Hematopoietic multipotent progenitor cell (in vitro differentiated cells): ENCODE results near the gene KIFBP. TPM values are rescaled to one million over a fixed set of nuclear protein-coding genes. Genes with fewer than 3 reads are reported as not detected.
"Not testable (repeated sequence)": the region's sequence is repeated elsewhere in the genome, so short reads cannot be mapped to it uniquely, and the experiment has no call there.

Experiments
- DNase-seq, 3 donors: peaks; one replicate each; pipeline ENCODE4 v3.0.0-alpha.2; 2011 to 2015; ENCODE audit warnings: low read depth in 2 of 3, low spot score in 2 of 3
- total RNA-seq: library from RNA; depleted of rRNA; stranded (reverse); fragments of >200 nt; gene quantifications from one replicate; pipeline ENCODE4 v1.2.3, GENCODE V29; 2012

The KIFBP gene, protein sequence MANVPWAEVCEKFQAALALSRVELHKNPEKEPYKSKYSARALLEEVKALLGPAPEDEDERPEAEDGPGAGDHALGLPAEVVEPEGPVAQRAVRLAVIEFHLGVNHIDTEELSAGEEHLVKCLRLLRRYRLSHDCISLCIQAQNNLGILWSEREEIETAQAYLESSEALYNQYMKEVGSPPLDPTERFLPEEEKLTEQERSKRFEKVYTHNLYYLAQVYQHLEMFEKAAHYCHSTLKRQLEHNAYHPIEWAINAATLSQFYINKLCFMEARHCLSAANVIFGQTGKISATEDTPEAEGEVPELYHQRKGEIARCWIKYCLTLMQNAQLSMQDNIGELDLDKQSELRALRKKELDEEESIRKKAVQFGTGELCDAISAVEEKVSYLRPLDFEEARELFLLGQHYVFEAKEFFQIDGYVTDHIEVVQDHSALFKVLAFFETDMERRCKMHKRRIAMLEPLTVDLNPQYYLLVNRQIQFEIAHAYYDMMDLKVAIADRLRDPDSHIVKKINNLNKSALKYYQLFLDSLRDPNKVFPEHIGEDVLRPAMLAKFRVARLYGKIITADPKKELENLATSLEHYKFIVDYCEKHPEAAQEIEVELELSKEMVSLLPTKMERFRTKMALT
- total RNA-seq: 5.9 TPM

DNA sequence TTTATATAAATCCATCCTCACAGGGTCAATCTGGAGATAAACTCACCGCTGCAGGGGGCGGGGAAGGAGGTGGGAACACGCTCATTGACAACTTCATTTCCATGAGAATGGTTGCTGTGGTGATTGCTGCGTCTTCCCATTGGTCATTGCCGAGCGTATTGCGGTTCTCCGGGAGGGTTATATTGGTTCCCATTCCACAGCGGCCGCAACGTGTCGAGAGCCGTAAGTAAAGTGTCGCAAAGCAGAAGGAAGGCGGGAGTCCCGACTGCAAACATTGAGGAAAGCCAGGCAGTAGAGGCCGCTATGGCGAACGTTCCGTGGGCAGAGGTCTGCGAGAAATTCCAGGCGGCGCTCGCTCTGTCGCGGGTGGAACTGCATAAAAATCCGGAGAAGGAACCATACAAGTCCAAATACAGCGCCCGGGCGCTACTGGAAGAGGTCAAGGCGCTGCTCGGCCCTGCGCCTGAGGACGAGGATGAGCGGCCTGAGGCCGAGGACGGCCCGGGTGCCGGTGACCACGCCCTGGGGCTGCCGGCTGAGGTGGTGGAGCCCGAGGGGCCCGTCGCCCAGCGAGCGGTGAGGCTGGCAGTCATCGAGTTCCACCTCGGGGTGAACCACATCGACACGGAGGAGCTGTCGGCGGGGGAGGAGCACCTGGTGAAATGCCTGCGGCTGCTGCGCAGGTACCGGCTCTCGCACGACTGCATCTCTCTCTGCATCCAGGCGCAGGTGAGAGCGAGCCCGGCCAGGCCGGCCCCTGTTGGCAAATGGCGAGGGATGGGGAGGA lies at the start of gene KIFBP:
Gene KIFBP, plus strand, starts transcription at position 274 of the 787 bp plus-strand sequence. Its CDS starts 30 bp downstream, at position 304.
- DNase-seq: peak; percentile 71 to 96 (median 95)

DNA sequence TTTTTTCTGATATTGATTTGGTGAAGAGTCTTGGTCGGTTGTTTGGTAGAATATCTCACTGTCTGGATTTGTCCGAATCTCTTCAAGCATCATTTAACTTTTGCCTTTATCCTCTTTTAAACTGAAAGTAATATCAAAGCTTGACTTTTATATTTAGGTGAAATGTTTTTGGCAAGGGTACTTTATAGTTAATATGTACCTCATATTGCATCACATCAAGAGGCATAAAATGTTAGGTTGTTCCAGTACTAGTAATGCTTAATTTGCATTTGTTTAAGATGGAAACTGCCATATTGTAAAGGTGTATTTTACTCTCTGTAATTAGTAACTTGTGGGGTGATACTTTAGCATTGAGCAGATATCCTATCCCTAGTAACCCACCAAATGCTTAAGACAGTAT lies 49.7 kb upstream of the KIFBP start:
- no peak for DNase-seq

DNA sequence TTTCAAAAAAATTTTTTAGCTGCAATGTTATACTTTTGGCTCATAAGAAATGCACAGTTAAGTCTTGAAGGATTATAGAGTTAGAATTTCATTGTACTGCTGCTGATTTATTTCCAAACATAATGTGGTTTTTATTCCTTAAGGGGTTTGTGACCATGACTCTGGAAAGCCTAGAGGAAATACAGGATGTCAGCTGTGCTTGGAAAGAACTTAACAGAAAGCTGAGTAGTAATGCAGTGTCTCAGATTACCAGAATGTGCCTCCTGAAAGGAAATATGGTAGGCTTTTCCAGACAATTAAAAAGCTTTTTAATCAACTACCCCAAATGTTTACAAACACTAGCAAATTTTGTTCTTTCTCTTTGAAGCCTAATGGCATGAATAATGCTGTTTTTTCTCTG lies 47.7 kb upstream of the KIFBP start:
- not testable (repeated sequence) for DNase-seq

DNA sequence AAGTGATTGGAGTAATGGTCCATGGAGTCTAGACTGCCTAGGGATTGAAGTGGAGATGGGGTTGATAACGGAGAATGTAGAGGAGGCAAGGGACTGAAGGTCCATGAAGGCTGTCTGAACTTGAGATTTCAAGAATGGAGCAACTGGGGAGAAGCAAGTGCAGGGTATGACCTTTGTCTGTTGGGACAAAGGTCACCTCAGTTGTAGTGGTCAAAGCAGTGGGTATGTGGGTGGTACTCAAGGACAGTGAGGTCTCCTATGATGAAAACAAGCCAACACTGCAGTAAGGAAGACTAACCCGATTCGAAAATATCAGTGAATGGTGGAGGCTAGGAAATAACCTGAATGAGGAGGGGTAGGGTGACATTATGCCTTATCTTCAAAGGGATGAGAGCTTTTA lies 38.0 kb upstream of the KIFBP start:
- no peak for DNase-seq

DNA sequence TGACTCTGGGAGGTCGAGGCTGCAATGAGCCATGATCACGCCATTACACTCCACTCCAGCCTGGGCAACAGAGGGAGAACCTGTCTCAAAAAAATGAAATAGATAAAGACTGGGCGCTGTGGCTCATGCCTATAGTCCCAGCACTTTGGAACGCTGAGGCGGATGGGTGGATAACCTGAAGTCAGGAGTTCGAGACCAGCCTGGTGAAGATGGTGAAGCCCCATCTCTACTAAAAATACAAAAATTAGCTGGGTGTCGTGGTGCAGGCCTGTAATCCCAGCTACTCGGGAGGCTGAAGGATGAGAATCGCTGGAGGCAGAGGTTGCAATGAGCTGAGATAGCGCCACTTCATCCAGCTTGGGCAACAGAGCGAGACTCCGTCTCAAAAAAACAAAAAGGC lies 33.7 kb upstream of the KIFBP start:
- DNase-seq: no peak

DNA sequence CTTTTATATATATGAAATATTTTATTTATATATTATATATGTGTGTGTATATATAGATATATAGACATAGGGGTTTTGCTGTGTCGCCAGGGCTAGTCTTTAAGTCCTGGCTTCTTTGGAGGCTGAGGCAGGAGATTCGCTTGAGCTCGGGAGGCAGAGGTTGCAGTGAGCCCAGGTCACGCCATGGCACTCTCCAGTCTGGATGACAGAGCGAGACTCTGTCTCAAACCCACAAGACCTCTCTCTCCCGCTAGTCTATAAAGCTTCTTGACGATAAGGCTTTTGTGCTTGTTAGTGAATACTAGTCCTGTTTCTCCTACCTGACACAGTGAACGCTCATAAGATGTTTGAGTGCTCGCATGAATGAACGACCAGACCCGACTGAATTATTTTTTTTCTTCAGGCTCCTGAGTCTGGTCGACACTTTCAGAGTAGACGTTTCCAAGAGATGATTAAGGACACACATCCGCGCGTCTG lies 33.2 kb upstream of the KIFBP start:
- no peak for DNase-seq

DNA sequence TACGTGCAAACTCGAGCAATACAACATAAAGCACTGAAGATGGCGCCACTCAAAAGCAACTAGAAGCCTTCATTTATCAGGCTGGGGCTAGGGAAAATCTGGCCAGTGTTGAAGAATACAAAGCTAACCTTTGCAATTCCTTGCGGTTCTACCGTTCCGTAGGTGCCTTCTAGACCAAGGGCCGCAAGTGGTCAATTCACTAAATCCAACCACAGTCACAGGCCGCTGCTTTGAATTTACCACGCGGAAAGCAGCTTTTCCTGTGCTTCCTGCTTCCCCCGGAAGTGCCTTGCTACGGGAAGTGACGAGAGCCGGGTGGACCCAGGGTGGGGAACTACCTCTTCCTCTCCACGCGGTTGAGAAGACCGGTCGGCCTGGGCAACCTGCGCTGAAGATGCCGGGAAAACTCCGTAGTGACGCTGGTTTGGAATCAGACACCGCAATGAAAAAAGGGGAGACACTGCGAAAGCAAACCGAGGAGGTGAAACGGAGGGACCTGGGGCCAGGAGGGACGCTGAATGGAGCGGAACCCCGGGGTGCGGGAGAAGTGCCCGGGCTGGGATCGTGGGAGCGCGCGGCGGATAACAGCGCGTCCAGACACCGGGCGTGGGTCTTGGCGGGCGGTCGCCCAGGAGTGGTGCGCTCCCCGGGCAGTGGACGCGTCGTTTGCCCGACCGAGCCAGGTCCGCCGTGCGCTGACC lies 32.6 kb upstream of the KIFBP start, which contains the start of gene DDX21:
Gene DDX21, plus strand, starts transcription at position 339 of the 701 bp plus-strand sequence. Its CDS starts 56 bp downstream, at position 395.
- DNase-seq: peak; percentile 68 to 95 (median 91)

DNA sequence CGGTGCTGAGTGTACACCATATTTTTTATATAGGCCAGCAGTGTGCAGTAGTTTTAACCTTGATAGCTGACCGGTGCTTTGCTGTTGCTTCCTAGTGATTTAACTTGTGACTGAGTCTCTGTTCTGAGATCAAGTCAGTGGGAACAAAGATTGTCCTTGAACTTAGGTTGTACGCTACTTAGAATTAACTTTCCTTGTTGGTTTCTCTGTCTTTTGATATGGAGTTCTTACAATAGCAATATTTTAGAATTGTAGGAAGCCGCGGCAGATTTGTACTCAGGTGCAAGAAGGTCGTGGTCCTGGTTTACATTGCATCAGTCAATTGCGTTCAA lies 31.4 kb upstream of the KIFBP start:
- no peak for DNase-seq

DNA sequence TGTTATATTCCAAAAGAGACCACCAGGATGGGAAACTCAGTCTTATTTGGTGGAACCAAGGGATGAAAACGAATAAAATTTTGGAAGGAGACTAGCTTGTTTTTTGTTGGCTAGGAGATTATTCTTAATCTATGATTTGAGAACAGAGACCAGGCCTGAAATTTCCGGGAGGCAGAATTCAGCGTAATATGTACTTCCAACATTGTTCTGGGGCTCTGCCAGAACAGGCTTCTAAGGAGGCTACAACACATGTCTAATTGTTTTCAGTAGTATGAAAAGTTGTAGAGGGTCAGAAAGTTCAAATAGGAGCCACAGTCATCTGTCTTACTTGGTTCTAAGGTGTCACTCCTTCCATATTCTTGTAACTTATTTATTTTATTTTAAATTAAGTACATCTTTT lies 30.9 kb upstream of the KIFBP start:
- no peak for DNase-seq

DNA sequence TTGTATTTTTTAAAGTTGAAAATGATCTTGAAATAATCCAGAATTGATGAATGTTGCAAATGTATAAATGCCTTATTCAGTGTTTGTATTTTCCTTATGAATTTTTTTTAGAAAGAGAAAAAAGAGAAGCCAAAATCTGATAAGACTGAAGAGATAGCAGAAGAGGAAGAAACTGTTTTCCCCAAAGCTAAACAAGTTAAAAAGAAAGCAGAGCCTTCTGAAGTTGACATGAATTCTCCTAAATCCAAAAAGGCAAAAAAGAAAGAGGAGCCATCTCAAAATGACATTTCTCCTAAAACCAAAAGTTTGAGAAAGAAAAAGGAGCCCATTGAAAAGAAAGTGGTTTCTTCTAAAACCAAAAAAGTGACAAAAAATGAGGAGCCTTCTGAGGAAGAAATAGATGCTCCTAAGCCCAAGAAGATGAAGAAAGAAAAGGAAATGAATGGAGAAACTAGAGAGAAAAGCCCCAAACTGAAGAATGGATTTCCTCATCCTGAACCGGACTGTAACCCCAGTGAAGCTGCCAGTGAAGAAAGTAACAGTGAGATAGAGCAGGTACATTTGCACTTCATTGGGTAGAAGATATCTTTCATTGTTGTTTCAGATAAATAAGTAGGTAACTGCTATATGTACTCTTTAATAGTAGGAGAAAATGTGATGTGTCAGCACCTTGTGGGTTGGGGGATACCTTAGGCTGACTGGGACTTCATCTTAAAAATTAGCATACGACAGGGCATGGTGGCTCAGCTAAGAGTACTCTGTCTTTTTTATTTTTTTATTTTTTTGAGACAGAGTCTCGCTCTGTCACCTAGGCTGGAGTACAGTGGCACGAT lies 28.7 kb upstream of the KIFBP start:
- DNase-seq: no peak

DNA sequence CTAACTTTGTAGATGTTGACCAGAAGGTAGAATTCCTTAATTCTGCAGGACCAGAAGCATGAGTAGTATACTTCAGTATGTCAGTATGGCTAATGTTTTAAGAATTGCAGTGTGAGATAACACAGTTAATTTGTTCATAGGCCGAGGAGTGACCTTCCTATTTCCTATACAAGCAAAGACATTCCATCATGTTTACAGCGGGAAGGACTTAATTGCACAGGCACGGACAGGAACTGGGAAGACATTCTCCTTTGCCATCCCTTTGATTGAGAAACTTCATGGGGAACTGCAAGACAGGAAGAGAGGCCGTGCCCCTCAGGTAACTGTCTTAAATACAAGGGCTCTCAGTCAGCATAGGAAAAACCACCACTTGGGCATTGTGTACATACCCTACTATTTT lies 25.5 kb upstream of the KIFBP start:
- DNase-seq: no peak

DNA sequence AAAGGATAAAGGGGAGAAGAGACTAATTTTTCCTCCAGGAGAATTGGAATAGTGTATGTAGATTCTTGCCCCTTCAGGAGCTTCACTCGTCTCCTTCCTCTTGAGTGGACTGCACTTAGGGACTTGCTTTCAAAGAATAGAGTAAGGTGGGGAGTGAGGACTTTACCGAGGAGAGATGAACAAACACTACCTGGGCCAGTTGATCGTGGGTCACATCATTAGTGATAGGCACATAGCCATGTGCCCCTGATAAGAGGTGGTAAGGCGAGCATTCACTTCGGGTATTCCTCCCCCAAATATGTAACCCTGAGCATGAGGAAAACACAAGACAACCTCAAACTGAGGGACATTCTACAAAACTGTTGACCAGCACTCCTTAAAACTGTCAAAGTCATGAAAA lies 14.6 kb upstream of the KIFBP start:
- DNase-seq: no peak

DNA sequence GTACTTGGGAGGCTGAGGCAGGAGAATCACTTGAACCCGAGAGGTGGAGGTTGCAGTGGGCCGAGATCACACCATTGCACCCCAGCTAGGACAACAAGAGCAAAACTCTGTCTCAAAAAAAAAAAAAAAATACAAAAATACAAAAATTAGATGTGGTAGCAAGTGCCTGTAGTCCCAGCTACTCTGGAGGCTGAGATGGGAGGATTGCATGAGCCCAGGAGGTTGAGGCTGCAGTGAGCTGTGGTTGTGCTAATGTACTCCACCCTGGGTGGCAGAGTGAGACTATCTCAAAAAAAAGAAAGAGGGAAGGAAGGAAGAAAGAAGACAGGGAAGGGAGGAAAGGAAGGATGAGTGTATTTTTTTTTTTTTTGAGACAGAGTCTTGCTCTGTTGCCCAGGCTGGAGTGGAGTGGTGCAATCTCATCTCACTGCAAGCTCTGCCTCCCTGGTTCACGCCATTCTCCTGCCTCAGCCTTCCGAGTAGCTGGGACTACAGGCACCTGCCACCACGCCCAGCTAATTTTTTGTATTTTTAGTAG lies 12.6 kb upstream of the KIFBP start:
- DNase-seq: not testable (repeated sequence)

DNA sequence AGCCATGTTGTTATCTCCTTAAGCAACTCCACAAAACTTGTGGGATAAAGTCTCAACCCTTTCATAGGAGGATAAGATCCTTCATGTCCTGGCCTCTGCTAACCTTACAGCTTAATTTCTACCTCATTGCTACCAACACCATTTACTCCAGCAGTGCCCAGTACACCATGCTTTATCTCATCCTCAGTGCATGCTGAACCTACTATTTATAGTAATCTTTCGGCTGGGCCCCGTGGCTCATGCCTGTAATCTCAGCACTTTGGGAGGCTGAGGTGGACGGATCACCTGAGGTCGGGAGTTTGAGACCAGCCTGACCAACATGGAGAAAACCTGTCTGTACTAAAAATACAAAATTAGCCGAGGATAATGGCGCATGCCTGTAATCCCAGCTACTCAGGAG lies 8.9 kb upstream of the KIFBP start:
- DNase-seq: not testable (repeated sequence)

DNA sequence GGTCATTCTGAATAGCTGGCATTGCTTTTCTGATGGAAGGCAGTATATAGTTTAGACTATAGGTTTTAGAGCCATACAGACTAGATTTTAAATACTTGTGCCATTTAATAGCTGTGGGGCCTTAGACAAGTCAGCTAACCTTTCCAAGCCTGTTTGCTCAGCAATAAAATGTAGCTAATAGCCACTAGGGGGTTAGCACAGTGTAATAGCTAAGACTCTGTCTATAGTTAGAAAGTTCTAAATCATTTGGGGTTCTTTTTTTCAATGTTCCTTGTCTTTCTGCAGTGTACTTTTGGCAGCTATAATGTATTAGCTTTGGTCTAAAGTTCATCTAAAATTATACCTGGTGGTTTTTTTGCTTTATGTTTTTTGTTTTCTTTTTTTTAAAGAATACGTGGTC lies 7.5 kb upstream of the KIFBP start:
- peak in 1 of 3 donors; percentile 20 for DNase-seq

DNA sequence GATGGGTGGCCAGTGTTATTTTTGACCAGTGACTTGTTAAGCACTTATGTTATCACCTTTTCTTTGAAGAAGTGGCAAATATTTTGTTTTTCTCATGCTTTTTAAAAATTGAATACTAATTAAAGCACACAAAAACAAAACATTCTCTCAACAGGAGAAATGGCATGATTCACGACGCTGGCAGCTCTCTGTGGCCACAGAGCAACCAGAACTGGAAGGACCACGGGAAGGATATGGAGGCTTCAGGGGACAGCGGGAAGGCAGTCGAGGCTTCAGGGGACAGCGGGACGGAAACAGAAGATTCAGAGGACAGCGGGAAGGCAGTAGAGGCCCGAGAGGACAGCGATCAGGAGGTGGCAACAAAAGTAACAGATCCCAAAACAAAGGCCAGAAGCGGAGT lies 6.2 kb upstream of the KIFBP start:
- no peak for DNase-seq

DNA sequence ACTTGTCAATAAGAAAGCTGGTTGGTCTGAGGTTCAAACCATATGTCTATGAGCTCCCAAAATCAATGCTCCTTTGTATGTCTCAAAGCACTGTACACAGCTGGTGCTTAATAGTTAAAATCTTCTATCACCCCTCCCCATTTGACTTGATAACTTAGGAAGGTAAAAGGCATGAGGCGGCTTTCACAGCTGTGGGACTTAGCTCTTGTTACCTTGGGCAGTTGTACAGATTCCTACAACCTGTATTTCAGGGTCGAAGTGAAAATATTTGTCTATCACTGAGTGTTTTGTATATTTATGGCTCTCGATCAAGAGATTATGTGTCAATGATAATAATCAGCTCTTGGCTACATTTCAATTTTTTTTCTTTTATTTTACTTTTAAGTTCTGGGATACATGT lies 992 bp upstream of the KIFBP start:
- no peak for DNase-seq

DNA sequence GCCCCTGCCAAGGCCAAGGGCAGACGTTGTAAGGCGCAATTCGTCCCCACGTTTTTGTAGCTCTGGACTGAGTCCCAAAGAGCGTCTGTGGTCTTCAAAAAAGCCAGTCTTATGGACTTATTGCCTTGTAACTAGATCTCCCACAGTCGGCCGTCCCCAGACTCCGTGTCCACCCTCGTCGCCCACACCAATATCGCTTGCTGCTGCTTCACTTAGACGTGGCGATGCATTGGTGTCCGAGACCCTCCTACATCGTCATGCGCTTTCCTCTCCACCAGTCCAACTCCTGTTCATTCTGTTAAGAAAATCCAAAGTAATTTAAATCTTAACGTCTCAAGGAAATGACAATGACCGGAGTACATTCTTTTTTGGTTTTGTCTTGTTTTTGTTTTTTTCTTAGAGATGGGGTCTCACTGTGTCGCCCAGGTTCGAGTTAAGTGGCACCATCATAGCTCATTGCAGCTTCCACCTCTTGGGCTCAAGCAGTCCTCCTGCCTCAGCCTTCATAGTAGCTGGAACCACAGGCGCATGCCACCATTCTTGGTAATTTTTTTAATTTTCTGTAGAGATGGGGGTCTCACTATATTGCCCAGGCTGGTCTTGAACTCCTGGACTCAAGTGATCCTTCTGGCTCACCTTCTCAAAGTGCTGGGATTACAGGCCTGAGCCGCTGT lies 851 bp downstream of the KIFBP start:
- no peak for DNase-seq
